Fibroblast of pulmonary artery (primary cell): ENCODE results near the gene CREG2.

Experiments
- DNase-seq: peaks from one replicate; pipeline ENCODE4 v3.0.0-alpha.2; 2010; ENCODE audit warnings: low read depth
- H3K4me3 ChIP-seq: replicated peaks from 2 replicates; pipeline ENCODE4 v1.5.1; 2011; ENCODE audit warnings: low read depth, mild to moderate bottlenecking, control low read depth, low read length, moderate library complexity
- TF ChIP-seq, protein P1 (sequence below): IDR thresholded peaks from 2 replicates; pipeline ENCODE4 v1.5.1; 2011; ENCODE audit warnings: mild to moderate bottlenecking, control low read depth, low read length, inconsistent platforms; ENCODE audit errors: missing control alignments

CREG2 gene

DNA sequence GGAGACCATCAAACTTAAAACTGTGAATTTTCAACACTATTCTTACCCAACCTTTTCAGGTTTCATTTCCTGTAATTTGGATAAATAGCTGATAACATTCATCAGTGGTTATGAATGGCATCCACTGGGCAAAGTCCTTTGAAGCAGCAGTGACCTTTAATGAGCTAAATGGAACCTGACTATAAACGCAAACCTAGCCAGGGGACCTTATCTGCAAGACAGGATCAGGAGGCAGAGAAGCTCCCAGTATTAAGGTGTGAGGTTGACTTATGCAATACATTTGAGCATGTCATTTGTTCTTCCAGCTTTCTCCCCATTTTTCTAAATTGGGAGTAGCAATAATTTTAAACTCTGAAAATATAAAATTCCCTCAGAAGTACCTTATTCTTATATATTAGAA lies 38.4 kb downstream of the CREG2 start:
- TF ChIP-seq, protein P1, sequence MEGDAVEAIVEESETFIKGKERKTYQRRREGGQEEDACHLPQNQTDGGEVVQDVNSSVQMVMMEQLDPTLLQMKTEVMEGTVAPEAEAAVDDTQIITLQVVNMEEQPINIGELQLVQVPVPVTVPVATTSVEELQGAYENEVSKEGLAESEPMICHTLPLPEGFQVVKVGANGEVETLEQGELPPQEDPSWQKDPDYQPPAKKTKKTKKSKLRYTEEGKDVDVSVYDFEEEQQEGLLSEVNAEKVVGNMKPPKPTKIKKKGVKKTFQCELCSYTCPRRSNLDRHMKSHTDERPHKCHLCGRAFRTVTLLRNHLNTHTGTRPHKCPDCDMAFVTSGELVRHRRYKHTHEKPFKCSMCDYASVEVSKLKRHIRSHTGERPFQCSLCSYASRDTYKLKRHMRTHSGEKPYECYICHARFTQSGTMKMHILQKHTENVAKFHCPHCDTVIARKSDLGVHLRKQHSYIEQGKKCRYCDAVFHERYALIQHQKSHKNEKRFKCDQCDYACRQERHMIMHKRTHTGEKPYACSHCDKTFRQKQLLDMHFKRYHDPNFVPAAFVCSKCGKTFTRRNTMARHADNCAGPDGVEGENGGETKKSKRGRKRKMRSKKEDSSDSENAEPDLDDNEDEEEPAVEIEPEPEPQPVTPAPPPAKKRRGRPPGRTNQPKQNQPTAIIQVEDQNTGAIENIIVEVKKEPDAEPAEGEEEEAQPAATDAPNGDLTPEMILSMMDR = no peak
- no peak for DNase-seq
- H3K4me3 ChIP-seq = no peak overlapping the region

- TF ChIP-seq, protein P1 = no peak
- H3K4me3 ChIP-seq = no peak overlapping the region
- no peak for DNase-seq
Observed at GRCh38 chr2:101346909-101347308, 40.4 kb downstream of the CREG2 start.

- no peak overlapping the region for H3K4me3 ChIP-seq
- TF ChIP-seq, protein P1 = no peak
- no peak for DNase-seq
Observed at GRCh38 chr2:101344137-101344536, 43.2 kb downstream of the CREG2 start.

GRCh38 chr2:101342625-101343008 lies 44.7 kb downstream of the CREG2 start:
- TF ChIP-seq, protein P1 = no peak
- H3K4me3 ChIP-seq = no peak overlapping the region

DNA sequence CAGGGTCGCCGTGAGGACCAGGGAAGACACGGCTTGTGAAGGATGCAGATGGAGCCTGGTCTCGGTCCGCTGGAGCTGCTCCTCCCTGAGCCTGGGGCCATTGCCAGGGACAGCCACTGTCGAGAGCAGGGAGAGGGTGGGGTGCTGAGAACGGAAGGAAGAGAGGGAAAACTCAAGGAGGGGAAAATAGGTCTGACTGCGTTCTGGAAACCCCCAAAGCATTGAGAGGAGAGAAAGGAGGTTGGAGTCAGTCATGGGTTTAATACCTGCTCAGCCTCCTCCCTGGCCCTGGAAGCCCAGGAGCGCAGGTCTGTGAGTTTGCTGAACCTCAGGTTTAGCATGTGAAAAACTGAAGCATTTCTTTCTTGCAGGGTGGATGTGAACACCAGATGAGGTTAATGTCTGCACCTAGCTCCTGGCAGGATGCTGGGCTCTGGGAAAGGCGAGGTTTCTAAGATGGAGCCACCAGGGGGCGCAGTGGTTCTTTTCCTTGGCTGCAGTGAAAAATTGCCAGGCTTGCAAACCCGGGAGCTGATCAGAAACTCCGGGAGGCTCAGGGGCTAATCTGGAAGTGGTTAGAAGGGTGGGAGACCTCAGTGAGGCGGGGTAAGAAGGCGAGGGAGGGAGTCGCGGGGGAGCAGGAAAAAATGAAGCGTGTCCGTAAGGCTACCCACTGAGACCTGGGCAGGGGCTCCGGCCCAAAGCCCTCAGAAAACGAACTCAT lies 45.2 kb downstream of the CREG2 start:
- DNase-seq = peak; percentile 80
- no peak overlapping the region for H3K4me3 ChIP-seq
- TF ChIP-seq, protein P1 = peak; percentile 85

More at GRCh38 chr2:101342625-101343008, 44.7 kb downstream of the CREG2 start:
- no peak for DNase-seq

DNA sequence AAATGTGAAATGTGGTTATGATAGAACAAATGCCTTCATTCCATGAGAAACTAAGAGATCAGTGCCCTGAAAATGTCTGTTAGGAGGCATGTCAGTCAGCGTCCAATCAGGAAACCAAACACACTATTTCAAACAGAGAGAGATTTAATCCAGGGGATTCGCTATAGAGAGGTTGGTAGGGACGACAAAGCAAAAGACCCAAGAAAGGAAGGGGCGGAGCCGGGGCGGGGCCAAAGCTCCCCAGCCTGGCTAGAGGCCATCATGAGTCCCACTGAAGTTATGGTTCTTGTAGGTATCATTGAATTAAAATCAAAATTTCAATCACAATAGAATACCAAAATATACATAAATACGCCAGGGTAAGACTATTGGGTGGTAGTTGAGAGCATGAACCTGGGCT lies 45.9 kb downstream of the CREG2 start:
- H3K4me3 ChIP-seq = no peak overlapping the region
- TF ChIP-seq, protein P1 = no peak
- no peak for DNase-seq

GRCh38 chr2:101340141-101340551 lies 47.2 kb downstream of the CREG2 start:
- TF ChIP-seq, protein P1 = no peak
- peak; percentile 33 for DNase-seq
- H3K4me3 ChIP-seq = no peak overlapping the region
